ENCODE data around the gene BIN2. TPM values are rescaled to one million over a fixed set of nuclear protein-coding genes. Genes with fewer than 3 reads are reported as not detected.
"Not testable (repeated sequence)": the region's sequence is repeated elsewhere in the genome, so short reads cannot be mapped to it uniquely, and the experiment has no call there.

The BIN2 gene
- total RNA-seq, 2 donors from 2014 or later: not detected

- Histone ChIP-seq H3K36me3 (ENCODE audit: control insufficient read depth, insufficient read depth, low read length) (peaks cover 14% of the 10 kb centered on the region), H3K4me3 (ENCODE audit: low read length) (no peak overlapping the region), H3K9ac (ENCODE audit: extremely low read depth, low read length, poor library complexity, severe bottlenecking) (no peak overlapping the region), H3K4me1 (ENCODE audit: control insufficient read depth, insufficient read depth, low read length) (no peaks in the 10 kb centered on the region), H3K27me3 (ENCODE audit: control insufficient read depth, insufficient read depth, low read length, poor library complexity, severe bottlenecking) (no peaks in the 10 kb centered on the region), H3K9me3 (ENCODE audit: control insufficient read depth, low read length) (no peaks in the 10 kb centered on the region), H3K27ac (ENCODE audit: low read depth, low read length) (no peak overlapping the region)
- no peak overlapping the region for H3K27ac Mint-ChIP-seq
- no peaks in the 10 kb centered on the region for H3K27me3 Mint-ChIP-seq (ENCODE audit: insufficient read depth)
- WGBS, 2 experiments (ENCODE audit: insufficient coverage in 1 of 2, insufficient read length in 1 of 2): 93 to 97% methylated on average over 3 of the region's 3 CpGs
- H3K4me3 Mint-ChIP-seq: no peak overlapping the region
- H3K4me1 Mint-ChIP-seq: peaks cover 7% of the 10 kb centered on the region
- no peaks in the 10 kb centered on the region for H3K9me3 Mint-ChIP-seq
- no peak for TF ChIP-seq CTCF (conservative IDR thresholded peaks at IDR 0.05)
- H3K36me3 Mint-ChIP-seq (ENCODE audit: low read depth): peaks cover 35% of the 10 kb centered on the region
- DNase-seq: no peak
These were observed 60.6 kb downstream of the BIN2 start for GRCh38 chr12:51263341-51263740.

GRCh38 chr12:51262758-51263177, 61.2 kb downstream of the BIN2 start:
- H3K4me1 ChIP-seq (ENCODE audit: control insufficient read depth, insufficient read depth, low read length): no peaks in the 10 kb centered on the region
- no peak overlapping the region for H3K27ac ChIP-seq (ENCODE audit: low read depth, low read length)
- peaks cover 13% of the 10 kb centered on the region for H3K36me3 ChIP-seq (ENCODE audit: control insufficient read depth, insufficient read depth, low read length)
- no peaks in the 10 kb centered on the region for H3K27me3 ChIP-seq (ENCODE audit: control insufficient read depth, insufficient read depth, low read length, poor library complexity, severe bottlenecking)
- Mint-ChIP-seq H3K4me1 (peaks cover 4% of the 10 kb centered on the region), H3K27ac (peak overlapping the region; percentile 46), H3K9me3 (no peaks in the 10 kb centered on the region), H3K4me3 (no peak overlapping the region), H3K27me3 (ENCODE audit: insufficient read depth) (no peaks in the 10 kb centered on the region), H3K36me3 (ENCODE audit: low read depth) (peaks cover 33% of the 10 kb centered on the region)
- H3K4me3 ChIP-seq (ENCODE audit: low read length): no peak overlapping the region
- TF ChIP-seq CTCF (conservative IDR thresholded peaks at IDR 0.05): peak; percentile 68
- peak; percentile 90 for DNase-seq
- WGBS, 2 experiments (ENCODE audit: insufficient coverage in 1 of 2, insufficient read length in 1 of 2): 67 to 76% methylated on average over 7 of the region's 7 CpGs
- no peak overlapping the region for H3K9ac ChIP-seq (ENCODE audit: extremely low read depth, low read length, poor library complexity, severe bottlenecking)
- H3K9me3 ChIP-seq (ENCODE audit: control insufficient read depth, low read length): no peaks in the 10 kb centered on the region

- DNase-seq; H3K27ac Mint-ChIP-seq; H3K9me3 Mint-ChIP-seq; H3K36me3 ChIP-seq (ENCODE audit: control insufficient read depth, insufficient read depth, low read length); H3K4me1 ChIP-seq (ENCODE audit: control insufficient read depth, insufficient read depth, low read length); H3K9ac ChIP-seq (ENCODE audit: extremely low read depth, low read length, poor library complexity, severe bottlenecking); H3K4me1 Mint-ChIP-seq; H3K27me3 ChIP-seq (ENCODE audit: control insufficient read depth, insufficient read depth, low read length, poor library complexity, severe bottlenecking); H3K4me3 Mint-ChIP-seq; H3K9me3 ChIP-seq (ENCODE audit: control insufficient read depth, low read length); H3K27ac ChIP-seq (ENCODE audit: low read depth, low read length); H3K27me3 Mint-ChIP-seq (ENCODE audit: insufficient read depth); H3K4me3 ChIP-seq (ENCODE audit: low read length): not testable (repeated sequence)
- 95% methylated on average over 1 of the region's 1 CpG; no CpG with 5 or more reads in 1 of the 2 experiments for WGBS, 2 experiments (ENCODE audit: insufficient coverage in 1 of 2, insufficient read length in 1 of 2)
- peaks cover 33% of the 10 kb centered on the region for H3K36me3 Mint-ChIP-seq (ENCODE audit: low read depth)
These were observed 64.4 kb downstream of the BIN2 start for GRCh38 chr12:51259600-51259999.

GRCh38 chr12:51254536-51254935, 69.4 kb downstream of the BIN2 start:
- no peaks in the 10 kb centered on the region for H3K4me1 ChIP-seq (ENCODE audit: control insufficient read depth, insufficient read depth, low read length)
- H3K9me3 Mint-ChIP-seq: no peaks in the 10 kb centered on the region
- TF ChIP-seq CTCF (conservative IDR thresholded peaks at IDR 0.05): no peak
- peaks cover 6% of the 10 kb centered on the region for H3K36me3 ChIP-seq (ENCODE audit: control insufficient read depth, insufficient read depth, low read length)
- no peaks in the 10 kb centered on the region for H3K9me3 ChIP-seq (ENCODE audit: control insufficient read depth, low read length)
- H3K27ac Mint-ChIP-seq: no peak overlapping the region
- WGBS, 2 experiments (ENCODE audit: insufficient coverage in 1 of 2, insufficient read length in 1 of 2): 97 to 100% methylated on average over 4 of the region's 4 CpGs
- H3K27me3 Mint-ChIP-seq (ENCODE audit: insufficient read depth): no peaks in the 10 kb centered on the region
- no peak for DNase-seq
- peaks cover 12% of the 10 kb centered on the region for H3K4me1 Mint-ChIP-seq
- no peak overlapping the region for H3K4me3 ChIP-seq (ENCODE audit: low read length)
- no peak overlapping the region for H3K9ac ChIP-seq (ENCODE audit: extremely low read depth, low read length, poor library complexity, severe bottlenecking)
- no peak overlapping the region for H3K27ac ChIP-seq (ENCODE audit: low read depth, low read length)
- peaks cover 30% of the 10 kb centered on the region for H3K36me3 Mint-ChIP-seq (ENCODE audit: low read depth)
- no peaks in the 10 kb centered on the region for H3K27me3 ChIP-seq (ENCODE audit: control insufficient read depth, insufficient read depth, low read length, poor library complexity, severe bottlenecking)
- no peak overlapping the region for H3K4me3 Mint-ChIP-seq

All from endodermal cell (in vitro differentiated cells).